ENCODE data around the gene TANK.
"Not testable (repeated sequence)": the region's sequence is repeated elsewhere in the genome, so short reads cannot be mapped to it uniquely, and the experiment has no call there.

Gene TANK

DNA sequence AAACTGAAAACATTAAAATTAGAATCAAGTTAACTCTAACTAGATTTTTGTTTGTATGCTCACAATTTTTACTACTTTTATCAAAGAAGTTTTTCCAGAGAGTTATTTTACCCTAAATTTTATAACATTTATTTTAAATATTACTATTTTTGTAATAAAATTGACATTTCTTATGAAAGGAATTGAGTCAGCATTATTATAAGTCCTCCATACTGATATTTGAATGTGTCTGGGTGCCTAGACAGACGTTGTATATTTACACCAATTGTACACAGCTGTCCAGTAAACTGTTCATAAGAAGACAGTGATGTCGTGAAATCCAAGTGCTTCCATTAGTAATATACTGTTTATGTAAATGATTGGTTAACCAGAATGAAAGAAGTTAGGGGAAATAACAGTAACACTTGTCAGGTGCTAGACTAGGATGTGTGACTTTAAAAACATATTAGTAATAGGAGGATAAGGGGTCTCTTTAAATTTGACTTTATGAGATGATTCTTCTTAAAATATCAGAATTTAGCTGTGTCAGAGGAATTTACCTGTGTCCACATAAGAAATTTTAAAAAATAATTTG, 73.7 kb downstream of the TANK start:
- FAIRE-seq, result no peak

DNA sequence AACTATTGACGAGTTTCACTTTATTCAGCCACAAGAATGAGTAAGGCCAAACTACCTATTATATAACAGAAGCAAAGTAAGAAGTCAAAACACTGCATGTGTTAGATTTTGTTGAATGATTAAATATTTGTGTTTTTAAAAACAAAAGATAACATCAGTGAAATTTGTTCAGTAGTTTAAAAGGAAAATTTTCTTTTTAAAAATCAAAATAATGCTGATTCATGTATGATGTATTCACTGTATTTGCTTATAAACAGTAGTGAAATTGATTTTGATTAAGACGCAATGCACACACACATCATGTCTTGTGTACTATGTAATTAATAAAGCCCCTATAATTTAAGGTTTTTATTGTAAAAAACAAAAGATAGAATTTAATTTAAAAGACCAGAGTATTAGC, 74.4 kb downstream of the TANK start:
- FAIRE-seq, result peak; percentile 51

DNA sequence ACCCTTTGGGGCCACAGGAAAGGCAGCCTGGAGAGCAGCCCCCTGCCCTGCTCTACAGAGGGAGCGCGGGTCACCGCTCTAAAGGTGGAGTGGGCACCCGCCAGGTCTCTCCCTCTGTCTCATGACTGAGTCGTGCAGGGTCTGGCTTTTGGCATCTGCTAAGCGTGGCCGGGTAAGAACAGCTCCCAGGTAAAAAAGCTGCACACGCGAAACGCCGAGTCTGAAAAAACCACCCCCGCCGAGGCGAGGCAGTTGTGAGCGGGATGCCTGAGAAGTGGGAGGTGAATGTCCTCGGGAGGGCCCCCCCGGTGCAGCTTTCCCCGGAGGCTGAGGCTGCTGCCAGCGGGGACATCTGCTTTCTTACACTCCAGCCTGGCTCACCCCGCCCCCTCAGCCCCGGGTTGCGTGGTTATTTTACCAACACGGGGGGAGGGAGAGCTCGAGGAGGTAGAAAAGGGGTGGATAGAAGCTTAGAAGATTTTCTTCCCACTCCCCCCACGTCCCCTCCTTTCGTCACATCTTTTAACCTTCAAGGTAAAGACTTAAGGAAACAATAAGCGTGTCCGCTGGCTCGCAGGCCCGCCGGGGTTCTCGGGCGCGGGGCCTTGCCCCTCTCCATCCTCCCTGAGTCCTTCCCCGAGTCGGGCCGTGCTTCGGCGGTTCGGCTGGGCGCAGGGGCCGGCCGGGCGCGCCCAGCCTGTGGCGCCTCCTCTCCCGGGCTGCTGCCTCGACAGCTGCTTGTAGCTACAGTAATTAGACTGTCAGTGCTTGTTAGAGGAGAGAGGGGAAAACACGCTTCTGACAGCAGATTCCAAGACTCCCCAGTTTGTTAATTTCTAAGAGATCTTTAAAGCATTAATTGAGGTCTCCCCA, 77.4 kb downstream of the TANK start:
- FAIRE-seq, result no peak

DNA sequence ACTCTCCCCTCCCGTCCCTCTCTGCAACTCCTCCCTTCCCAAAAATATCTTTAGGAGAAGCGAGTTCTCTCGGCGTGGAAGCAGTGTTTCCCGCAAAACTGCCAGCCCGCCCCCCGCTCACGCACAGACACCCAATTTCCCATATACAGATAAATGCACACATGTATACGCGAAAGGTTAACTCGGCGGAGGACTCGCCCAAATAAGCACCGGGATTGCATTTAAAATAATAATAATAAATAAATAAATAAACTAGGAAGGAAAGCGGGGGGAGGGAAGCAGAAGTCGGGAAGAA, 78.0 kb downstream of the TANK start:
- FAIRE-seq, result no peak

DNA sequence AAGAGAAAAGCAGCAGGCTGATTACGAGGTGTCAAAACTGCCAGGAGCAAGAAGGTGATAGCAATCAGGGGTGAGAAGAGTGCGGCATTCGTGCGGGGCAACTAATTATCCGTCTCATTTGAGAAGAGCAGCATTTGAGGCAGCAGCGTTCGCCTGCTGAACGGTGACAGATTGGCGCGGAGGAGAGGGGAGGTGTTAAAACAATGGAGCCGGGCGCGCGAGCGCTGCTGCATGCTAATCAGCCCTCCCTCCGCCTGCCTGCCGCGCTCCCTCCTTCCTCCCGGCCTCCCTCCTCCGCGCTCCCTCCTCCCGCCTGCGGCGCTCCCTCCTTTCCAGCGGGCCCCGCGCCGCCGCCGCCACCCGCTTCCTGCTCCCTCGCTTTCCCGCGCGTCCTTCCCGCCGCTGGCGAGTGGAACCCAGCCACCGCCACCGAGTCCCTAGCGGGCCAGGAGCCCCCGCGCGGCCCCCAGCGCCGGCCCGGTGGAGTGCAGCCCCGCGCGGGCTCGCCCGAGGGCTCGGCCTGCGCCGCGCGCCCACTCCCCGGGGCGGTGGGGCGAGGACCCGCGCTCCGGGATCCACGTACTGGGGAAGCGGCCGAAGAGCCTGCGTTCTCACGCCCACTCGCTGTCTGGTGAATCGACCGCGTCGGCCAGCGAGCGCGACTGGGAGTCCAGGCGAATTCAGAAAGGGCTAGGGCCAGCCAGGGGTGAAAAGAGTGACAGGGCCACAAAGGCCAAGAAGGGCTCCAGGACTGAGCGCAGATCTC, 78.5 kb downstream of the TANK start:
- no peak for FAIRE-seq

DNA sequence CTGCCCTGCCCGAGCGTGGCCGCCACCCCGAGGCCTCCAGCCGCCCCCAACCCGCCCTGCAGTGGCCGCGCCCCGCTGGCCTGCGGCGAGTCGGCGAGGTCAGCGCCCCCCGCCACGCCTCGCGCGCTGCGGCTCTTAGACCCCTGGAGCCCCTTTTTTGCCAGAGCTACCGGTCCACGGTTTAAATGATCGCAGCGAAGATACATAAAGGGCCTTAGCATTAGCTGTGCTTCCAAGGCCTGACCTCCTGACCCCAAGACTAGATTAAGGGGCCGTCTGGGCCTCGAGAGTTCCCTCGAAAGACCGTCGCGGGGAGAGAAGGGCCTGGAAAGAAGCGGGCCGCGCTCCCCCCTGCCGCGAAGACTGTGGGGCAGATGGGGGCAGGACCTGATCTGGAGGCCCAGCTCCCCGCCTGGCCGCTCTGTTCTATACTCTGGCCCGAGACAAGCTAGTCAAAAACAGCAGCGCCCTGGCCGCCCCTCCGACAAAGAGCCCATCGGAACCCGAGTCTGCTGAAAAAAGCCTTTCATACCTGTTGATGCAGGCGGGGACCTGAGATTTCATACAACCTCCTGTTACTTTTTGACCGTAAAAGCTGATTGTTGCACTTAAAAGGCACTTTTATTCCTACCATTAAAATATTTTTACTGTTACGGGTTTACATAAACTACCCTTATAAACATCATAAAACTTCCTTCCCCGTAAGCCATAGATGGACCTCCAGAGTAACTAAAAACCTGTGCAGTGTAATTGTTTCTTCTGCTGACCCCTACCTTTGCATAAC, 79.3 kb downstream of the TANK start:
- no peak for FAIRE-seq

DNA sequence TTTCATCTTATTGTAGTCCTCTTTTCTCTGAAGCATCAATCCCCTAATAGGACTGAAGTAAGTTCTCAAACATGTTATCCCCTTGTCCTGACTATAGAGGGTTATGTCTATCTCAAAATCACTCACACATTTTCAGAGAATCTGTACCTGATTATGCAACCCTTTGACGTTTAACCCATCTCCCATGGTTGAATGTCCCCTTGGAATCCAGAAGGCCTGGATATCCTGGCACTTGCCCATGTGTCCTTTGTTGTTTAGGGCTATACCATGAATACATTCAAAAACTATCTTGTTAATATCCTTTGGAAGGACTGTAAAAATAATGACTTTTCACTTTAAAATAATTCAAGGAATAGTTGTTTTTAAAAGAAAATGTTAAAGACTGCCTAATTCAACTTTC, 81.7 kb downstream of the TANK start:
- no peak for FAIRE-seq

DNA sequence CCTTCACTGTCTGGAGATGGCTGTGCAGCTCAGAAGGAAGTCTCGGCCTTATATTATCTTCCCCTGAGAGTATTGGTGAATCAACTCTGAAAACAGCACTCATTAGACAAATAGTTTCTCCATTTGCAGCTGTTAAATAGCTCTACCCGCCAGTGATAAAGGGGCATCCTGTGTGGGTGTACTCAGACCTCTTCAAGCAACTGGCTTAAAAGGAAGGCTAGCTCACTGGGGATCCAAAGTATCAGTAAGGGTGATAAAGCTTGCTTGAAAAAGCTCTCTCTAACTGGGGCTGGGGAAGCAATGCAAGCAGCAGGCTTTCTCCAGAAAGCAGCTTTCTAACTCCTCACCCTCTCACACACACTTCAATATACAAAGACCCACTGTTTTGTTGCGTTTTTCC, 83.1 kb downstream of the TANK start:
- no peak for FAIRE-seq

DNA sequence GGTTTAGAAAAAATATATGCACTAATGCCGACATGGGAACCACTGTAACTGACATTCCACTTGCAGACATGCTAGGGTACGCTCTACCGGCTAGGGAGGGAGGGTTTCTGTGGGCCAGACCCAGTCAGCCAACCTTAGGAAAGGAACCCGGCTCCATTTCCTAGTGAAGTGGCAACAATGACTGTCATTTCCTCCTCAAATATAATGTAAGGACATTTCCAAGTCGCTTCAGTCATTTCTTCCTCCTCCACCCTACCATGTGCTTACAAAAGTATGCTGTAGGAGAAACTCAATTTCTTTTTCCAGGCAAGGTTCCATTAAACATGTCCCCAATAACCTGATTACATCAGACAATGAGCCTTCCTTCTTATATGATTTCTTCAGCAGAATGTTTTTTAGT, 83.7 kb downstream of the TANK start:
- no peak for FAIRE-seq

DNA sequence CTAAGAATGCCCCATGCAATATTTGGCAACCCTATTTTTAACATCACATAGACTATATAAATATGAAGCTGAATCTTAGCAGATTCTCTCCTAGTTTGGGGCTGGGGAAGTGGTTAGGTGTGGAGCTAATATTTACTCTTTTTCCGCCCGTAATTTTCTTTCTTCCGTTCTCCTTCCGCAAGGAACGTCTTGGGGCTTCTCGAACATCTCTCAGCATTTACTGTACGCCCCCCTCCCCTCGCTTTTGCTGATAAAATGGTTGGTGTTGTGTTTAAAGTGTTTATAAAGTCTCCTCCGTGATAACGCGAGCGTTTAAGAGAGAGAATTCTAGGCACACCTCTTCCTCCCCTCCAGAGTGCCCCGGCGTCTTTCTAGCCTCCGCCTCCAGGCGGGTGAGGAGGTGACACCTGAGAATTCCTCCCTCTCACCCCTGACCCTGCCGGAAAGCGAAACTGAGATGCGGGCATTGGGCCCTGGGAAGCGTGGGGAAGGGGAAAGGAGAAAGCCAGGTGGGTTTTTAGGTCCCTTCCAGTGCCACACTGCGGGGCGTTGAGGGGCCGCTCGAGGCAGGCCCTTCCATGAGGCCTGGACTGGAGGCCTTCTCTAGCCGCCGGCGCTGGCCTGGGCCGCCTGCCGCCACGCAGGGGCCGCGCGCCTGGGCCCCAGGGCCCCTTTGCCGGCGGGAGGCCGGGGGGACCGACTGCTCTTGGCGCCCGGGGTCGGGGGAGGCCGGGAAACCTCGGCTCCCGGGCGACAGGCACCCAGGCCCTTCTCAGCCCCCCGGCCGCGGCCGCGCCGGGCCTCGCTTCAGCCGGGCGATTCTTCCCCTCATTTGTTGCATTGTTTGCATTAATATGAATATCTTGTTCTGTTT, 84.4 kb downstream of the TANK start:
- not testable (repeated sequence) for FAIRE-seq

DNA sequence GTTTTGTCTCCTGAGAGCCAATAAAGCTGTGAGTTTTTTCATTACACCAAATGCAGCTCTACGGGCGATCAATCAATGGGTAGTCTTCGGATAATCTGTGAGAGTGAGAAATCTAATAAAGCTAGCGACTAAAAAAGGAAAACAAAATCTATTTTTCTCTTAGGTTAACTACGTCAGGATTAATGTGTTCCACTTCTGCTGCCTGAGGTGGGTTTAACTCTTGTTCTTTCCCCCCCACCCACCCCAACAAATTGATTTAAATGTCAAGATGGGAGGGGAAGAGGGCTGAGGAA, 85.0 kb downstream of the TANK start:
- no peak for FAIRE-seq

DNA sequence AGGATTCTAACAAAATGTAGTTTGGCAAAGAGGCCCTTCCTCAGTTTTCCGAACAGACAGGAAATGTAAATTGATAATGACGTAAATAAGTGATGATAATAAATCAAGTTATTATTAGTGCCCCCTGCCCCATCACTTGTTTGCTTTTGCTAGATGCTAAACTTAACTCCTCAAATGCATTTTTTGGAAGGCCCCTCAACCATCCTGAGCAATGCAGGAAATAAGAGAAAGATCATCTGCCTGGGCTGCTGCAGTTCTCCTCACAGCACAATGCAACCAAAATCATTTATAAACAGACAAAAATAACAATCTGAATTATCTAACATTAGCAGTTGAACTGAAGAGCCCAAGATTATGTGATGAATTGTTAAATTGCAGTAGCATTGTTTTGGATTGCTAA, 85.4 kb downstream of the TANK start:
- FAIRE-seq, result no peak

DNA sequence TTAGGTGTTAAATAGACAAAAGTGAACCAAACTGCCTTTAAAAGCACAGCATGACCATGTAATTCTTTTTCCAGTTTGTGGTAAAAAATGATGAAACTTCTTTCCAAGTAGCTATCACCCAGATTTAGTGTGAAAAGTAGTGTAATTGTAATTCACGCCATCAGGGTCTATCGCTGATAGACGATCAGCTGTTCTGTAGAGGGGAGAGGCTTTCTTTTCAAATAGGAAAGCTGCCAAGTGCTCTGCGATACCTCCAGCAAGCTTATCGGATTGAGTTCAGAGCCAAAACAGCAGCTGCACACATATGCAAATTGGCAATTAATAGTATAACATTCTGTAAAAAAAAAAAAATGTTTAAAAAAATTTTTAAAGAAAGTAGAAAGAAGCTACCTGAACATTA, 86.1 kb downstream of the TANK start:
- no peak for FAIRE-seq

DNA sequence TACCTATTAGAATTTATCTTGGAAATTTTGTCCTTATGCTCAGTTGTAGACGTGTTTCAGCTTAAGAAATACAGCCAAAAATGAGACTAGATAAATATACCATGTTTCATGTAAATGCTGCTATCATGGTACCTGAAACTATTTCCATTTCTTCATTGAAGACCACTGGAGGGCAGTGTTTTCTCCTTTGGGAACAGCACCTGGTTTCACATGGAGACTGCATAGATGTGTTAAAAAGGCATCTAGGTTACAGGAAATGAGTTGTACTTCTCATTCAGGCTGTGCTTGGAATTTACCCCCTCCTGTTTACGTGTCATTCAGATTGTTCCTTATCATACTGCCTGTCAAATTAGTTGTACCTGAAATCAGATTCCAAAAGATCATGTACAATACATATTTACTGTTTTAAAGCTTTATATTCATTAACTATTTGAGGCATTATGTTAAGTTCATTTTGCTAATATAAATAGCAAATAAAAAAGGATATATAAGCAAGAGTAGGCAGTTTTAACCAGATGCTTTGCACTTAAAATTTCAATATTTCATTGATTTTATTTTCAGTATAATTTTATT, 90.7 kb downstream of the TANK start:
- FAIRE-seq, result peak; percentile 40

DNA sequence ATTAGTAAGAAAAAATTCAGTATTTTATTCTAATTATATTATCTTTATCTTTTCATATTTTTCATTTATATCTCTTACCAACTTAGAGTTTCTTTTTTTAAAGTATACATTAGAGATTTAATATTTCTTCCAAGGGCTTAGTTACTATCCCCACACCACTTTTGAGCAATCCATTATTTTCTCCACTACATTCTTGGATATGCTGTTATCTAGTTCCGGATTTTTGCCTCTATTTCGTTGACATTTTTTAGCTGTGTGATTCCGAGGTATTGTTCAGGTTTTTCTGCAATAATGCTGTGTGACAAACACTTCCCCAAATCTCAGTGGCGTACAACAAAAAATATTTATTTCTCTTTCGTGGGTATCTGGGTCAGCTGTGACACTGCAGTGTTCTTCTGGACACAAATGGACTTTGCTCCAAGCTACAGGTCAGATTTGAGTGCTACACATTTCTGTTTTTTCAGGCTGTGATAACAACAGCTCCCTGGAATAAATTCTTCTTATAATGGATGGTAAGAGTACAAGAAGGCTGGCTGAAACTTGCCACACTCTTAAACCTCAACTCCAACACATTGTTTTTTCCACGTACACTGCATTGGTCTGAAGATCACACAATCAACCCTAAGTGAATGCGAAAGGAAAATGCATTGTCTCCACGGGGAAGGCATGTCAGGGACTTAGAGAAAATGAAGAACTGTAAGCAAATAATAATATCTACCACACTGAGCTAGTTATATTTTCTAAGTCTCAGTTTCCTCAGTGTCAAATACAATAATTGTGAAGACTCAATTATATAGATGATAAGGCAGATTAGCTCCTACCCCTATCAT, 97.1 kb downstream of the TANK start:
- FAIRE-seq, result peak; percentile 29

DNA sequence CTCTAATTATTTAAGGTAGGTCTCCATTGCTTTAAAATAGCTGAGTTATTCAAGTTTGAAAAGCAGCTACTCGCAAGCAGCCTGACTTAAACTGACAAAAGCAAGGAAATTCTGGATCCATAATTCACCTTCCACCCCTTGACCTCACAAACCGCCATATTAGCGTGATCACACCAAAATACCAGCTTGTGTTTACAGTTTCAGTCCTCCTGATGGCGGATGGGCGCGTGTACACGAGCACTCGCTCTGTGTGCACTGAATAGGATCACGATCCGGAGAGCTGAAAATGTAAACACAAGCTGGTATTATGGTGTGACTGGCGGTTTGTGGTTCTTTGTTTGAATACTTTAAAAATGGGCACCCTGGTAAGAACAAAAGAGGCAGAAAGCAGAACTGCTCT, 105.6 kb downstream of the TANK start:
- FAIRE-seq, result no peak

DNA sequence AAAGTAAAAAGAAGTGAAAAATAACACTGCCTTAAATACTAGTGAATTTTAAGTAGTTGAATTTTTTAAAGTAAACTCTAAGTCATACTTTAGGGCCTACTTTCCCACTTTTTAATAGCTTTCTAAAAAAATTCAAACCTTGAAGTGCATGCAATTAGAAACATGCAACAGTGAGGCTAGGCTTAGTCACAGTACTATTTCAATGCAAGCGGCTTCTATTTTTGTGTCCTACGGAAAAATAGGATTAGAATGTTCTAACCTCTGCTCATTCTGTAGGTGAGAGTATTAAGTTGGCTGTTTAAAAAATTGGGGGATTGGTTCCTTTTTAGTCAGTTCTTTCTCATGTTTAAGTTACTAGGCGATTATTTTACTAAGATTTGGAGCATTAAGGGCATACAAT, 108.9 kb downstream of the TANK start:
- no peak for FAIRE-seq

DNA sequence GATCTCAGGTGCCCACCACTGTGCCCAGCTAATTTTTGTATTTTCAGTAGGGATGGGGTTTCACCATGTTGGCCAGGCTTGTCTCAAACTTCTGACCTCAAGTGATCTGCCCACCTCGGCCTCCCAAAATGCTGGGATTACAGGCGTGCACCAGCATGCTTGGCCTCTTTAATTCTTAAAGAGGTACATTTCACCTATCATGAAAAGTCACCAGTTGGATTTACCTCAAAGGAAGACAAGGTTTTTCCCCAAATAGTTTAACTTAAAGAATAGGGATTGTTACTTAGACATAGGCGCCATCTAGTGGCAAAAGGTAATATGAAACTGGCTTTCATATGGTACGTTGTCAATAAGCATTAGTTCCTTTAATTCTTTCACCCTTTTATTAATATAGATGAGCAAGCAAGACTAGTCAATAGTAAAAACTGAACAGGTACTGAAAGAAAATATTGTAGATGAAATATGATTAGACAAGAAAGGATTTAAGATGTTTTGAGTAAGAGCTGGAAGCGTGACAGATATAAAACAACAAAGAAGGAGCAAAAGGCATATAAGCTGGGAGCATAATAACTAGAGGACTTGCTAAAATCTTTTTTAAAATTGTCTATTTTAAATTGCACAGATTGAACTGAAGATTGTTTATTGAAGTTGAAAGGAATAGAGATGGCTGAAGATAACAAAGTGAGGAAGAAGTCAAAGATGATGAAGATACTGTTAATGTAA, 113.0 kb downstream of the TANK start:
- peak; percentile 97 for FAIRE-seq

DNA sequence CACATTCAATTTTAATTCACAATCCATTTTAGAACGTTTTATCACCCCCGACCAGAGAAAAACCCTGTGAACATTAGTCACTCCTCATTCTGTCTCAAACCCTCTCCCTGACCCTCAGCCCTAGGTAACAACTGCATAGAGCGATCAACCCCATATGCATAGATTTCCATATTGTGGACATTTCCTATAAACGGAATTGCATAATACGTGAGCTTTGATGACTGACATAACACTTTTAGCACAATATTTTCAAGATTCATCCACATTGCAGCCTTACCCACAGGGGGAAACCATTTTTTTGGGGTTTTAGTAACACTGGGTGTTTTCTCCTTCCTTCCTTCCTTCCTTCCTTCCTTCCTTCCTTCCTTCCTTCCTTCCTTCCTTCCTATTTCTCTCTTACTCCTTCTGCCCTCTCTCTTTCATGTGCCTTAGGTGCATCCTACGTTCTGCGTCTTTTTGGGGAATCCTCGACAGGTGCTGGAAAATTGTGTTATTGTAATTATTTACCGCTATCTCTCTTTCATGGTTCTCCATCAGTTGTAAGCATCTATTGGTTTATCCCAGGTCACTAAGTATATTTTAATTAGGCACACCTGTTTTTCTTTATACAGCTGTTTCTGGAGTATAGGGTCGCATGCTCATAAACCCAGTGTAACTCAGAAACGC, 118.5 kb downstream of the TANK start:
- FAIRE-seq, result not testable (repeated sequence)

DNA sequence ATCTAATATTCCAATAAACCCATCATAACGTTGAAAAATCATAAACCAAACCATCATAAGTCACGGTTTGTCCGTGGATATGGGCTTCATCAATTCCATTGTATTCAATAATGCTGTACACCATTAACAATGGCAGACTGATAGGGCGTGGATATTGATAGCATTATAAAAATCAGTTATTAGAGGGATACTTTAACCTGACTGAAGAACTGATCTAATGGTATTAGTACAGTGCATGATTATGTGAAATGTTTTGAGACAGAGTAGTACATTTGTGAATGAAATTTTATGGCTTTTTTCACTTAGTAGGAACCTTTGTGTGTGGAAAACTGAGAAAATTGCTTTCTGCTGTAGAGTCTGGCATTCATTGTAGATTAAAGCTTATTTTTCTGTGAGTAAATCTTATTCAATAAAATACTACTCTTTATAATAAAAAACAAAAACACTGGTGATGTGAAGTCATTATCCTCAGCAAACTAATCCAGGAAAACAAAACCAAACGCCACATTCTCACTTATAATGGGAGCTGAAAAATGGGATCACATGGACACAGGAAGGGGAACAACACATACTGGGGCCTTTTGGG, 119.1 kb downstream of the TANK start:
- not testable (repeated sequence) for FAIRE-seq

Data from A204.1 (cell line).